Endodermal cell (in vitro differentiated cells): ENCODE data around the gene PAPOLB. TPM values are rescaled to one million over a fixed set of nuclear protein-coding genes. Genes with fewer than 3 reads are reported as not detected.
"Not testable (repeated sequence)": the region's sequence is repeated elsewhere in the genome, so short reads cannot be mapped to it uniquely, and the experiment has no call there.

Source experiments
- DNase-seq: peaks from one replicate; pipeline ENCODE4 v3.0.0-alpha.2; 2017
- H3K27ac ChIP-seq: 2 replicates; pipeline ENCODE4 v1.5.1; 2013; ENCODE audit warnings: mild to moderate bottlenecking, low read depth, low read length, moderate library complexity
- H3K27me3 ChIP-seq: 2 replicates; pipeline ENCODE4 v1.6.1; 2013; ENCODE audit warnings: mild to moderate bottlenecking, low read length, moderate library complexity; ENCODE audit not compliant: insufficient read depth, control insufficient read depth, poor library complexity, severe bottlenecking
- H3K36me3 ChIP-seq: 2 replicates; pipeline ENCODE4 v1.7.0; 2013; ENCODE audit warnings: mild to moderate bottlenecking, low read length, moderate library complexity; ENCODE audit not compliant: control insufficient read depth, insufficient read depth
- H3K4me1 ChIP-seq: one replicate; pipeline ENCODE4 v1.7.0; 2013; ENCODE audit warnings: low read length; ENCODE audit not compliant: control insufficient read depth, insufficient read depth
- H3K4me3 ChIP-seq: 2 replicates; pipeline ENCODE4 v1.5.1; 2013; ENCODE audit warnings: mild to moderate bottlenecking, low read length, moderate library complexity
- H3K9ac ChIP-seq: 2 replicates; pipeline ENCODE4 v1.6.1; 2013; ENCODE audit warnings: mild to moderate bottlenecking, low read length, moderate library complexity; ENCODE audit not compliant: poor library complexity, severe bottlenecking; ENCODE audit errors: extremely low read depth
- H3K9me3 ChIP-seq: 2 replicates; pipeline ENCODE4 v1.6.1; 2013; ENCODE audit warnings: mild to moderate bottlenecking, low read length, moderate library complexity; ENCODE audit not compliant: control insufficient read depth
- H3K27ac Mint-ChIP-seq: 2 replicates; pipeline ENCODE4 v1.8.0; 2020; ENCODE audit warnings: mixed read lengths
- H3K27me3 Mint-ChIP-seq: 2 replicates; pipeline ENCODE4 v1.8.0; 2021; ENCODE audit warnings: mild to moderate bottlenecking, mixed read lengths; ENCODE audit not compliant: insufficient read depth
- H3K36me3 Mint-ChIP-seq: 2 replicates; pipeline ENCODE4 v1.8.0; 2020; ENCODE audit warnings: low read depth, mixed read lengths
- H3K4me1 Mint-ChIP-seq: 2 replicates; pipeline ENCODE4 v1.8.0; 2020; ENCODE audit warnings: mixed read lengths
- H3K4me3 Mint-ChIP-seq: 2 replicates; pipeline ENCODE4 v1.8.0; 2020; ENCODE audit warnings: mild to moderate bottlenecking, moderate library complexity, mixed read lengths
- H3K9me3 Mint-ChIP-seq: 2 replicates; pipeline ENCODE4 v1.8.0; 2020; ENCODE audit warnings: mild to moderate bottlenecking, mixed read lengths
- WGBS, 2 experiments: methylation state at CpG; one replicate each; pipeline versions ENCODE4 v1.1.5 to v1.1.7; 2013; ENCODE audit warnings: missing lambda C conversion rate in 2 of 2, mixed read lengths in 1 of 2; ENCODE audit not compliant: insufficient coverage in 1 of 2, insufficient read length in 1 of 2; 5-methylcytosine and 5-hydroxymethylcytosine counted together
- total RNA-seq, 2 donors: library from RNA; stranded (reverse); fragmentation: NEBNext Ultra II Directional in 1 of 2; extraction: Animal tissue kit (Norgen Biotek cat#: 25700) in 1 of 2; gene quantifications; 2 replicates in 1 of 2; 3 replicates in 1 of 2; pipeline ENCODE4 v1.2.1, GENCODE V29; 2021
- TF ChIP-seq, protein P1 (sequence below): fragments of 200-600 bp; sonication (generic); conservative IDR thresholded peaks from 2 replicates; pipeline ENCODE4 v1.5.0; 2021; ENCODE audit warnings: antibody characterized with exemption, mild to moderate bottlenecking

Gene PAPOLB
- total RNA-seq, 2 donors from 2014 or later = 1.2 to 1.8 TPM

DNA sequence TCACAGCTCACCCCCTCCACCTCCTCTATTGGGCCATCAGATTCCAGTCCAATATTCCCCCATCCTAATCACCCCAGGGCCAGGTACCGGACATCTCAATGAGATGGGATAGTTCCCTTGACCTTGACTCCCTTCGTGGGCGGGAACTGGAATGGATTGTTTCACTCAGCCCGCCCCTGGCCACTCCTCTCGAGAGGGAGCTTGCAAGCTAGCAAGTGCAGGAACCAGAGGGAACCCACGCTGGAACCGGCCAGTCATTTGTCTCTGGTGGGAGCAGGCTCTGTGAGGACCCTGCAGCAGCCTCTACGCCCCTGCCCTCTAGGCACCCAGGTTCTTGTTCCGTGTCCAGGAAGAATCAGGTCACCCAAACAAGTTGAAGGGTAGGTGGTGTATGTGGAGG is 32.7 kb upstream of the PAPOLB start:
- Mint-ChIP-seq H3K4me1 (no peaks in the 10 kb centered on the region), H3K36me3 (no peaks in the 10 kb centered on the region), H3K4me3 (no peak overlapping the region), H3K27me3 (no peaks in the 10 kb centered on the region), H3K9me3 (peaks cover 12% of the 10 kb centered on the region), H3K27ac (no peak overlapping the region)
- H3K27me3 ChIP-seq = no peaks in the 10 kb centered on the region
- H3K4me3 ChIP-seq = no peak overlapping the region
- 87 to 89% methylated on average over 4 to 9 of the region's 9 CpGs for WGBS, 2 experiments
- no peaks in the 10 kb centered on the region for H3K4me1 ChIP-seq
- no peak overlapping the region for H3K9ac ChIP-seq
- DNase-seq = no peak
- H3K9me3 ChIP-seq = no peaks in the 10 kb centered on the region
- no peak overlapping the region for H3K27ac ChIP-seq
- H3K36me3 ChIP-seq = no peaks in the 10 kb centered on the region
- TF ChIP-seq, protein P1, sequence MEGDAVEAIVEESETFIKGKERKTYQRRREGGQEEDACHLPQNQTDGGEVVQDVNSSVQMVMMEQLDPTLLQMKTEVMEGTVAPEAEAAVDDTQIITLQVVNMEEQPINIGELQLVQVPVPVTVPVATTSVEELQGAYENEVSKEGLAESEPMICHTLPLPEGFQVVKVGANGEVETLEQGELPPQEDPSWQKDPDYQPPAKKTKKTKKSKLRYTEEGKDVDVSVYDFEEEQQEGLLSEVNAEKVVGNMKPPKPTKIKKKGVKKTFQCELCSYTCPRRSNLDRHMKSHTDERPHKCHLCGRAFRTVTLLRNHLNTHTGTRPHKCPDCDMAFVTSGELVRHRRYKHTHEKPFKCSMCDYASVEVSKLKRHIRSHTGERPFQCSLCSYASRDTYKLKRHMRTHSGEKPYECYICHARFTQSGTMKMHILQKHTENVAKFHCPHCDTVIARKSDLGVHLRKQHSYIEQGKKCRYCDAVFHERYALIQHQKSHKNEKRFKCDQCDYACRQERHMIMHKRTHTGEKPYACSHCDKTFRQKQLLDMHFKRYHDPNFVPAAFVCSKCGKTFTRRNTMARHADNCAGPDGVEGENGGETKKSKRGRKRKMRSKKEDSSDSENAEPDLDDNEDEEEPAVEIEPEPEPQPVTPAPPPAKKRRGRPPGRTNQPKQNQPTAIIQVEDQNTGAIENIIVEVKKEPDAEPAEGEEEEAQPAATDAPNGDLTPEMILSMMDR = no peak

DNA sequence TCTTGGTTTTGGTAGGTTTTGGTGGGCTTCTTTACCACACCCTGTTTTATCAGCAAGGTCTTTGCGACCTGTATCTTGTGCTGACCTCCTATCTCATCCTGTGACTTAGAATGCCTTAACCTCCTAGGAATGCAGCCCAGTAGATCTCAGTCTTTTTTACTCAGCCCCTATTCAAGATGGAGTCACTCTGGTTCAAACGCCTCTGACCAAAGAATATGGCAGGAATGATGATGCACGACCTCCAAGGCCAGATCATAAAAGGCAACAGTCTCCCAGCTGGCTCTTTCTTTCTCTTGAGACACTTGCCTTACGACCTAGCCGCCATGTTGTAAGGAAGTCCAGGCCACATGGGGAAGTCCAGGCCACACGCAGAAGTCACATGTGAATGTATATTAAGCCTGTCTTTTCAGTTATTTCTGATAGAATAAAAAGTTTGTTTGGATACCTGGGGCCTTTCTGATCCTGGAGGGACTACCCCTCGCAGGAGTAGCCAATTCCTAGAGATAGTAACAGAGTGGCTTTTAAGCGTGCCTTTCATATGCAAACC is 32.2 kb upstream of the PAPOLB start:
- no peaks in the 10 kb centered on the region for H3K27me3 ChIP-seq
- H3K4me3 Mint-ChIP-seq = no peak overlapping the region
- H3K9me3 Mint-ChIP-seq = peaks cover 12% of the 10 kb centered on the region
- no peaks in the 10 kb centered on the region for H3K4me1 Mint-ChIP-seq
- H3K4me1 ChIP-seq = no peaks in the 10 kb centered on the region
- no peak overlapping the region for H3K27ac Mint-ChIP-seq
- no peak overlapping the region for H3K4me3 ChIP-seq
- WGBS, 2 experiments = 86 to 93% methylated on average over 7 to 8 of the region's 8 CpGs
- H3K36me3 ChIP-seq = no peaks in the 10 kb centered on the region
- TF ChIP-seq, protein P1 = no peak
- no peaks in the 10 kb centered on the region for H3K36me3 Mint-ChIP-seq
- no peak overlapping the region for H3K9ac ChIP-seq
- no peaks in the 10 kb centered on the region for H3K9me3 ChIP-seq
- H3K27ac ChIP-seq = no peak overlapping the region
- no peak for DNase-seq
- no peaks in the 10 kb centered on the region for H3K27me3 Mint-ChIP-seq

DNA sequence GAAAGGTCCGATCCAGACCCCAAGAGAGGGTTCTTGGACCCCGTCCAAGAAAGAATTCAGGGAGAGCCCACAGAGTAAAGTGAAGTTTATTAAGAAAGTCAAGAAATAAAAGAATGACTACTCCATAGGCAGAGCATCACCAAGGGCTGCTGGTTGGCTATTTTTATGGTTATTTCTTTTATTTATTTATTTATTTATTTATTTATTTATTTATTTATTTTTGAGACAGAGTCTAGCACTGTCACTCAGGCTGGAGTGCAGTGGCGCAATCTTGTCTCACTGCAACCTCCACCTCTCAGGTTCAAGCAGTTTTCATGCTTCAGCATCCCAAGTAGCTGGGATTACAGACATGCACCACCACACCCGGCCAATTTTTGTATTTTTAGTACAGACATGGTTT is 31.4 kb upstream of the PAPOLB start:
- H3K4me1 ChIP-seq, DNase-seq, H3K4me1 Mint-ChIP-seq, H3K9me3 ChIP-seq, H3K27me3 Mint-ChIP-seq, H3K36me3 ChIP-seq, H3K27ac ChIP-seq, H3K4me3 ChIP-seq, H3K4me3 Mint-ChIP-seq, H3K36me3 Mint-ChIP-seq, H3K27ac Mint-ChIP-seq, H3K27me3 ChIP-seq, H3K9ac ChIP-seq: not testable (repeated sequence)
- peaks cover 10% of the 10 kb centered on the region for H3K9me3 Mint-ChIP-seq
- WGBS, 2 experiments = 92 to 96% methylated on average over 3 to 4 of the region's 4 CpGs

DNA sequence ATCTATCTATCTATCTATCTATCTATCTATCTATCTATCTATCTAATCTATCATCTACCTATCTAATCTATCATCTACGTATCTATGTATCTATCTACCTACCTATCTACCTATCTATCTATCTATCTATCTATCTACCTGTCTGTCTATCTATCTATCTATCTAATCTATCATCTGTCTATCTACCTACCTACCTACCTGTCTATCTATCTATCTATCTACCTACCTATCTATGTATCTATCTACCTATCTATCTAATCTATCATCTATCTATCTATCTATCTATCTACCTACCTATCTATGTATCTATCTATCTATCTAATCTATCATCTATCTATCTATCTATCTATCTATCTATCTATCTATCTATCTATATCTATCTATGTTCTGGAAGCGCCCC is 29.7 kb upstream of the PAPOLB start:
- not testable (repeated sequence) for H3K36me3 Mint-ChIP-seq, H3K27me3 Mint-ChIP-seq, H3K9me3 ChIP-seq, H3K36me3 ChIP-seq, H3K4me3 Mint-ChIP-seq, H3K27ac Mint-ChIP-seq, H3K4me3 ChIP-seq, H3K9ac ChIP-seq, H3K4me1 ChIP-seq, H3K27ac ChIP-seq, H3K4me1 Mint-ChIP-seq, DNase-seq, H3K27me3 ChIP-seq
- 80 to 95% methylated on average over 2 of the region's 2 CpGs for WGBS, 2 experiments
- peaks cover 10% of the 10 kb centered on the region for H3K9me3 Mint-ChIP-seq
